ENCODE data around the gene FCHSD1. TPM values are rescaled to one million over a fixed set of nuclear protein-coding genes. Genes with fewer than 3 reads are reported as not detected.

Gene FCHSD1
- total RNA-seq, 2 donors from 2014 or later = 5.1 to 6.4 TPM

GRCh38 chr5:141609044-141609443 lies 42.2 kb downstream of the FCHSD1 start:
- no peak overlapping the region for H3K27ac ChIP-seq
- no peaks in the 10 kb centered on the region for H3K9me3 ChIP-seq
- H3K36me3 ChIP-seq = no peaks in the 10 kb centered on the region
- peaks cover 0 to 31% of the 10 kb centered on the region in 2 donors for H3K4me1 ChIP-seq
- no peaks in the 10 kb centered on the region for H3K27me3 ChIP-seq
- no peak for TF ChIP-seq CTCF (IDR thresholded peaks at IDR 0.05)
- no peak overlapping the region for H3K4me3 ChIP-seq
- DNase-seq (ENCODE audit: low spot score) = no peak

GRCh38 chr5:141608557-141608956 lies 42.7 kb downstream of the FCHSD1 start:
- TF ChIP-seq CTCF (IDR thresholded peaks at IDR 0.05) = no peak
- H3K27ac ChIP-seq = no peak overlapping the region
- H3K9me3 ChIP-seq = no peaks in the 10 kb centered on the region
- DNase-seq (ENCODE audit: low spot score) = no peak
- H3K4me1 ChIP-seq = peaks cover 0 to 36% of the 10 kb centered on the region in 2 donors
- H3K27me3 ChIP-seq = no peaks in the 10 kb centered on the region
- no peaks in the 10 kb centered on the region for H3K36me3 ChIP-seq
- no peak overlapping the region for H3K4me3 ChIP-seq

- Histone ChIP-seq H3K27ac (no peak overlapping the region), H3K36me3 (no peaks in the 10 kb centered on the region), H3K4me3 (no peak overlapping the region), H3K9me3 (no peaks in the 10 kb centered on the region), H3K27me3 (no peaks in the 10 kb centered on the region), H3K4me1 (peaks cover 0 to 38% of the 10 kb centered on the region in 2 donors)
- no peak for TF ChIP-seq CTCF (IDR thresholded peaks at IDR 0.05)
- DNase-seq (ENCODE audit: low spot score) = no peak
These were observed 43.2 kb downstream of the FCHSD1 start for GRCh38 chr5:141608046-141608445.

- no peaks in the 10 kb centered on the region for H3K36me3 ChIP-seq
- H3K27me3 ChIP-seq = no peaks in the 10 kb centered on the region
- H3K27ac ChIP-seq = peak overlapping the region; percentile 67 to 77
- DNase-seq (ENCODE audit: low spot score) = peak; percentile 66
- peaks cover 0 to 38% of the 10 kb centered on the region in 2 donors for H3K4me1 ChIP-seq
- TF ChIP-seq CTCF (IDR thresholded peaks at IDR 0.05) = no peak
- no peaks in the 10 kb centered on the region for H3K9me3 ChIP-seq
- H3K4me3 ChIP-seq = no peak overlapping the region
These were observed 45.5 kb downstream of the FCHSD1 start for GRCh38 chr5:141605523-141606277.

GRCh38 chr5:141603923-141604717 lies 47.1 kb downstream of the FCHSD1 start:
- H3K4me3 ChIP-seq = no peak overlapping the region
- H3K36me3 ChIP-seq = no peaks in the 10 kb centered on the region
- peak; percentile 89 for DNase-seq (ENCODE audit: low spot score)
- no peaks in the 10 kb centered on the region for H3K9me3 ChIP-seq
- TF ChIP-seq CTCF (IDR thresholded peaks at IDR 0.05) = no peak
- no peaks in the 10 kb centered on the region for H3K27me3 ChIP-seq
- H3K4me1 ChIP-seq = peaks cover 0 to 53% of the 10 kb centered on the region in 2 donors
- H3K27ac ChIP-seq = peak overlapping the region; percentile 49 to 77
